T-helper 2 cell treated with Interferon-gamma antibody and Interleukin-4, amounts not matched to agents 100 ng/mL and 5 ng/mL, for 36 hours (primary cell): ENCODE data around the gene SLC45A3. TPM values are rescaled to one million over a fixed set of nuclear protein-coding genes. Genes with fewer than 3 reads are reported as not detected.

Experiments
- intact Hi-C: fragments of 100-400 bp; cut with micrococcal nuclease; formaldehyde crosslinking; loops from one replicate; pipeline ENCODE4 v1.15.1; 2023
- total RNA-seq: library from RNA; stranded (reverse); gene quantifications from 2 replicates; pipeline ENCODE4 v1.2.3, GENCODE V29; 2022

Gene SLC45A3
- total RNA-seq, 1 donor from 2014 or later = 0.23 TPM

DNA sequence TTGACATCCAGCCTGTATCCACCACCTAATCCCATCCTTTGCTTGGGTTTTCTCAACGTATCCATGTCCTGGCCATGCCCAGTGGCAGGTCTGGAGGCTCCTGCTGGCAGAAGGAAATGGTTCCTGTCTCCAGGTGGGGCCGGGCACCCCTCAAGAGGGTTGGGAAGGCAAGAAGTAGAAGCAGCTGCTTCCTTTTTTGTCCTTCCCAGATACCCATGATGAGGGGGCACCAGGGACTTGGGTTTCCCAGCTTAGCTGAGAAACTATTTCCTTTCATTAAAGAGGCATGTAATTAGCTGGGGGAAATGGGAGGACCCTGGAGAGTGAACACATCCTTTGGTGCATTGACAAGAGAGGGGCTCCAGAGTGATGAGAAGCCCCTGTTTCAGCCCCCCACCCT is 21.1 kb upstream of the SLC45A3 start:
- intact Hi-C loops = no loop called here

- intact Hi-C loops = no loop called here
These were observed 20.6 kb upstream of the SLC45A3 start for GRCh38 chr1:205700865-205701401.

GRCh38 chr1:205699416-205699815 is 19.1 kb upstream of the SLC45A3 start:
- intact Hi-C loops = no loop called here

GRCh38 chr1:205698921-205699320 is 18.6 kb upstream of the SLC45A3 start:
- intact Hi-C loops = no loop called here

- intact Hi-C loops = no loop called here
These were observed 13.2 kb upstream of the SLC45A3 start for GRCh38 chr1:205693421-205693991.

DNA sequence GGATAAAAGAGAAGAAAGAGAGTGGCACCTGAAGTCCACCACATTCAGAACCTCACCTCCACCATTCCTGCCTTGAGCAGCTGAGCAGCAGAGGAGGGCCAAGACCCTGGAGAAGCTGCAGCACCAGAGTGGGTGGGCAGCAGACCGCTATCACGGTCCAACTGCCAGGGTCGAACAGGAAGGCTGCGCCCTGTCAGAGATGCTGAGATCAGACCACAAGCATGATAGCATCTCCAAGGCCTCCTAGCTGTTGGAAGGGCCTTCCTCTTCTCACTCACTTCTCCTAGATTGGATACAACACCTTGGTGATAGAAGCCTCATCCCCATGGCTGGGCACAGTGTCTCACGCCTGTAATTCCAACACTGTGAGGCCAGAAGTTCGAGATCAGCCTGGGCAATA is 12.1 kb upstream of the SLC45A3 start:
- intact Hi-C loops = no loop called here

GRCh38 chr1:205690122-205690756 is 9.9 kb upstream of the SLC45A3 start:
- intact Hi-C loops = no loop called here

- intact Hi-C loops = no loop called here
These were observed 9.2 kb upstream of the SLC45A3 start for GRCh38 chr1:205689479-205689878.

DNA sequence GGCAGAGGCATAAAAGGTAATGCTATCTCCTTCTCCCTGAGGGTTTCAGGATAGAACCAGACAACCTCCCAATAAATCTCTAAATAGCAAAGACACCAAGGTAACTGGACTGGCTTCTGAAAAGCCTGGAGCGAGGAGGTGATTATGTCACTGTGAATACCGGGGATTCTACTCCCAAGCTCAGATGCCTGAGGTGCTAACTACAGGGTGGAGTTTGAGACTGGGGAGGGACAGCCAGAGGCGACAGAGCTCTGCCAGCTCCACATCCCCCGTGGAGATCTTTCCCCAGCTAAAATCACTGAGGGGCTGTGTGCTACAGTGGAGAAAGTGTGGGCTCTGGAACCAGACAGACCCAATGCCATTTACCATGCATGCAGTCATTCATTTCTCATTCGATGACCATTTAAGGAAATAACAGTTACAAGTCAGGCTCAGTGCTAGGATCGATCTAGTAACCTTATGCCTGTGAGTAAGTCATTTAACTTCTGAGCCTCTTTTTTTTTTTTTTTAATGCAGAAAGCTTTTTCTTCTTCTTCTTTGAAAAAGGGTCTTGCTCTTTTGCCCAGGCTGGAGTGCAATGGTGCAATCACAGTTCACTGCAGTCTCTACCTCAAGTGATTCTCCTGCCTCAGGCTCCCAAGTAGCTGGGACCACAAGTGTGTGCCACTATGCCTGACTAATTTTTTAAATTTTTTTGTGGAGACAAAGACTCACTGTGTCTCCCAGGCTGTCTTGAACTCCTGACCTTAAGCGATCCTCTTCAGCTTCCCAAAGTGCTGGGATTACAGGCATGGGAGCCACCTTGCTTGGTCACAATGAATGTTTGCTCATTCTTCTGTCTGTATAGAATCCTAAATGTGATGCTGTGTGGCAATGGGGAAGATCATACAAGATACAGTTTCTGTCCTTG is 8.1 kb upstream of the SLC45A3 start:
- intact Hi-C loops = no loop called here

- intact Hi-C loops = no loop called here
These were observed 6.9 kb upstream of the SLC45A3 start for GRCh38 chr1:205687242-205687641.

DNA sequence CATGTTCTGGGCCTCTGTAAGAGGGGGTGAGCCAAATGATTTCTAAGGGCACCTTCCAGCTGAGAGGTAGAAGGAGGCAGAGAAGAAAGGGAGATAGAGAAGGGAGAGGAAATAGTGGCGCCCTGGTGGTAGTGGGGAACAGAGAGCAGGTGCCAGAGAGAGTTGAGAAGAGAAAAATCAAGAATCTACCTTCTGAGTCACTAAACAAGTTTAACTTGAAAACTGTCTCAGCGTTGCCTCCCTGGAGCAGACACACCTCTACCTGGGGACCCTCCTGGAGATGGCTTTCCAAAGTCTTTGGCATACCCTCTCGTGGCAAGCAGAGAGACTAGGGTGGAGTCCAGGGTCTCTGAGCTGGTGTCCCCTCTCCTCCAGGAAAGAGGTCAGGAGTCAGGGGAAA is 1.1 kb upstream of the SLC45A3 start:
- intact Hi-C loops = no loop called here

DNA sequence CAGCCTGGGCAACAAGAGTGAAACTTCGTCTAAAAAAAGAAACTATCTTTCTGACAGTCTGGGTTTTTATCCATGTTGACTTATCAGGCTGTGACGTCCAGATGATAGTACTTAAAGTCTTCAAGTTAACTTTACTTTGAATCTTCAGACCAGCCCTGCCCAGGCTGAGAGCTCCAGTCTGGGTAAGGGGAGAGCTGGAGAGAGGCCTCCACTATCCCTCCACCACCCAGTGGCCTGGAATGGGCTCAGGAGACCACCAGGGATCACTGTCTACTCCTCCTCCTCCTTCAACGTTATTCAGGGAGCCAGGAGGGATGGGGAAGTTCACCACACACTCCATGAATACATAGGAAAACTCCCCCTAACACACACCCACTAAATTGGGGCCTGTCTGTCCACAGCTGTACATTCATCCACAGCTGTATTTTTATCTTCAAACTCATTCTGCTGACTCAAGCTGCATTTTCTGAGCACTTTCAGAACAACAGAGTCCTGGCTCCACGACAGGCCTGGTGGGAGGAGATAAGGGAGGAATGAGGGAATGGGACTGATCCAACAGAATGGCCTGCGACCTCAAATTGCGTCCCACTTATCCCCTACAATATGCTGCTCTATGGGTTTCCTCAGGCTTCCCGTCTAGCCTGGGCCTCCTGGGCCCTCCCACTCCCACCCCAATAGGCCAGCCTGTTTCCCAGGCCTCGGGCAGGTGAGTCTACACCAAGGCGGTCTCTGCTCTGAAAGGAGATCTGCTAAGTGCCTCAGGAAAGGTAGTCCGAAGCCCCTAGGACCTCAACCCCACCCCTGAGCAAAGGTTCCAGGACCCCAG is 1.8 kb downstream of the SLC45A3 start:
- intact Hi-C loops = no loop called here

- intact Hi-C loops = no loop called here
These were observed 3.1 kb downstream of the SLC45A3 start for GRCh38 chr1:205677167-205677566.

DNA sequence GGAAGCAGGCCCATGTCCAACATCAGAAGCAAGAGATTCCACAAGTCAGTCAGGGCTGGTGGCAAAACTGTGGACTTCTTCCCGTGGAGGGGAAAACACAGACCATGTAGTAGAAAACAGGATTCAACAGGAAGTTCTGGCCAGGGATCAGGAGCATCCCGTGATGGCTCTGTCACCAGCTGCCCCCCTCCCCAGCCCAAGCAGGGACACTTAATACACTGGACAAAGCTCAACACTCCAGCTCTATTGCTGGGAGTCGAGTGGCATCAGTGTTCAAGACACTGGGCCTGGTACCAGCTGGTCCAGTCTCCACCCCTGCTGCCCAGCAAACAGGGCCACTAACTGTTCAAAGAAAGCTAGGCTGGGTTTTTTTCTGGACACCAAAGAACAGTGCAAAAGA is 3.7 kb downstream of the SLC45A3 start:
- intact Hi-C loops = no loop called here

- intact Hi-C loops = no loop called here
These were observed 4.3 kb downstream of the SLC45A3 start for GRCh38 chr1:205676002-205676401.

DNA sequence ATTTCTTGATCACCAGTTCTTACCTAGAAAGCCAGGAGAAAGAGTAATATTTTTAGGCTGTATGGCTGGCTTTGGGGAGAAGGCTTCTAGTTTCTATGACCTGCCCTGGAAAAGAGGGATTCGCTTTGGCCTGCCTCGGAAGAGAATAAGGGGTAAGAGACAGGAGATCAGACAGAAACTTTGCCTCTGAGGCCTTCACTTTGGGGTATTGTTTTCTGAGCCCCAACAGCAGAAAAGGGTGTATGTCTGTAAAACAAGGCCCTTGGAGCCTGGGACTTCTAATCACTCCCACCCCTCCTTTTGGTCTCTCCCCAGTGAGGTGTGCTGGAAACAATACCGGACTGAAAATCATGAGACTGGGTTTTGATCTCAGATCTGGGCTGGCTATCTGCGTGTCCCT is 5.1 kb downstream of the SLC45A3 start:
- intact Hi-C loops = no loop called here

DNA sequence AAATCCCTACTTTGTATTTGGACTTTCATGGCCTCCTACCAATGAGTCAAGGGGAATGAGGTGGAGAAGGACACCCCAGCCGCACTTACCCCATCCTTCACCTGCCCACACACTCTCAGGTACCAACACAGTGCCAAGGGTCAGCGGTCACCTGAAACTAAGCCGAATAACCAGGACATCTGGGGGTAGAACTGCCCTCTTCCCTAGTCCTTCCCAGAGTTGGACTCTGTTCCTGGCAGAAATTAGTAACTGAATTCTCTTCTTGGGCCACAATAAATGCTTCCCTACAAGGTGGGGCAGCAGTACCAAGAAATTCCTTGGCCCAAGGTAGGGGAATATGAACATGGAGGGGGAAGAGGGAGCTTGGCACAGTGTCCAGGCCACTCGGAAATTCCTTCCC is 7.3 kb downstream of the SLC45A3 start:
- intact Hi-C loops = no loop called here

DNA sequence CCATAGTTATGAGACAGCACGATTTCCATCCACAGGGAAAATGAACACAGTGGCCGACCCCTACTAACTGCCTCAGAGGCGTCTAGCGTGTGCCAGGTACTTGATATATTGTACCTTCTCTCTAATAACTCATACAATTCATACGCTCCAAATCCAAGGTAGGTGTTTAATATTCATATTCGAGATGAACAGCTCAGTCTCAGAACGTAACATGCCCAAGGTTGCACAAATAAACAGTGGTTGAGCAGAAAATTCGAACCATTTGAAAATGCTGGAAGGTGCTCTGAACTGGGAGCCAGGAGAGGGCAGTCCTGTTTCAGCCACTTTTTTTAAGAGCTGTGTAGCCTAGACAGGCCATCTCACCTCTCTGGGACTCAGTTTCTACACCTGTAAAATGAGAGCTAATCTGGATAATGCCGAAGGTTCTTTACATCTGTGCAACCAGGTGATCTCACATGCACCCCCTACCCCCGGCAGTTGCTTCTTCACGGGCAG is 7.9 kb downstream of the SLC45A3 start:
- intact Hi-C loops = no loop called here

DNA sequence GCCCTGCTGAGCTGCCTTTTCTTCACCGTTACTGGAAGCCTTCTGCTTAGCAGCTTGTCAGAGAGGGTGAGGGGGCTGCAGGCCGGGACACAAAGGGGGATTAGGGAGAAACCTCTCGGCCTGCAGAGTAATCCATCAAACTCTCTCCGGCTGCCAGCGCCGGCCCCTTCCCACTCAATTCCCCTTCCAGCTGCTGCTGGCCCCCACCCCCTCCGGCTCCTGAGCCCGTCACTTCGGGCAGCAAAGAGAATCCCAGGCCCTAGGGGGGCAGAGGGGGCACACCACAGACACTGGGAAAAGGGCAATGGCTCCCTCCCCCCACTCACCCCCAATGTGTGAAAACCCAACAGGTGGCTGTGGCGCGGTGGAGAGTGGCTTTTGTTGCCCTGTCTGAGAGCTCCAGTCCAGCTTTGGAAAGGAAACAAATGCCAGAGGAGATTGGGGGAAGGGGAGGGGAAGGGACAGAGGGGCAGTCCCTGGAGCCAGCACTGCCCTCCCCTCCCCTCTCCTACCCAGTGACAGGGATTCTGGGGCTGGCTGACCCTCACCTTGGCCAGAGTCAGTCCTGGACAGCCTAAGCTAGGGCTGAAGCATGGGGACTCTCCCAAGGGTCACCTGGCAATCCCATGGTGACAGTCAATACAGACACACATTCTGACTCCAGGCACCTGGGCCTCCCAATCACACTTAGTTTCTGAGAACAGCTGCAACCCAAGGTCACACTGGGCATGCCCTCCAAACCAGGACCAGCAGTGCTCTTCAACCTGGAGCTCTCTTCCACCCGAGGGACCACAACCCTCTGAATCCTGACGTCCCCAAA is 9.5 kb downstream of the SLC45A3 start:
- intact Hi-C loops = no loop called here

DNA sequence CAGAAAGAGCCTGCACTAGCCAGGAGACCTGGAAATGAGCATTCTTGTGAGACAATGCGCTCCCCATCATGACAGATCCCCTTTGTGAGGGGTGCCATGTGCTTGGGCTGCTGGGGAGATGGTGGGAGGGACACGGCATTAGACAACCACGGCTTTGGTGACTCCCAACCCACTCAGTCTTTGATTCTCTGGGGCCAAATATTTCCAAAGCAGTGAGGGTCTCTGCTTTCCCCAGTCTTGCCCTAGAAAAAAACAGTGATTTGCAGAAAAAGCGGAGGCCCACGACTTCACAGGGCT is 10.2 kb downstream of the SLC45A3 start:
- intact Hi-C loops = no loop called here
